Fibroblast of skin of scalp (primary cell): ENCODE data around the gene KLHDC4.

Experiments used
- DNase-seq: peaks from one replicate; pipeline ENCODE4 v3.0.0-alpha.2; 2013

Gene KLHDC4

GRCh38 chr16:87698241-87698640 is 67.5 kb downstream of the KLHDC4 start:
- DNase-seq: no peak

GRCh38 chr16:87697792-87698191 is 68.0 kb downstream of the KLHDC4 start:
- DNase-seq: no peak

- no peak for DNase-seq
Measured at GRCh38 chr16:87697256-87697655, 68.5 kb downstream of the KLHDC4 start.

GRCh38 chr16:87696726-87697125 is 69.1 kb downstream of the KLHDC4 start:
- no peak for DNase-seq

GRCh38 chr16:87695534-87695933 is 70.3 kb downstream of the KLHDC4 start:
- no peak for DNase-seq

GRCh38 chr16:87694441-87695125 is 71.2 kb downstream of the KLHDC4 start:
- no peak for DNase-seq

GRCh38 chr16:87693827-87694226 is 72.0 kb downstream of the KLHDC4 start:
- DNase-seq: no peak

- DNase-seq: no peak
Measured at GRCh38 chr16:87692756-87693155, 73.0 kb downstream of the KLHDC4 start.

GRCh38 chr16:87692176-87692575 is 73.6 kb downstream of the KLHDC4 start:
- DNase-seq: no peak

- no peak for DNase-seq
Measured at GRCh38 chr16:87691686-87692079, 74.1 kb downstream of the KLHDC4 start.

- DNase-seq: no peak
Measured at GRCh38 chr16:87690911-87691685, 74.7 kb downstream of the KLHDC4 start.

GRCh38 chr16:87689956-87690465 is 75.8 kb downstream of the KLHDC4 start:
- no peak for DNase-seq

- no peak for DNase-seq
Measured at GRCh38 chr16:87688876-87689815, 76.6 kb downstream of the KLHDC4 start.

GRCh38 chr16:87687998-87688529 is 77.7 kb downstream of the KLHDC4 start:
- DNase-seq: no peak

GRCh38 chr16:87687126-87687910 is 78.5 kb downstream of the KLHDC4 start:
- DNase-seq: no peak

- DNase-seq: no peak
Measured at GRCh38 chr16:87686697-87687096, 79.1 kb downstream of the KLHDC4 start.

GRCh38 chr16:87685766-87686165 is 80.0 kb downstream of the KLHDC4 start:
- no peak for DNase-seq

GRCh38 chr16:87685405-87685755 is 80.4 kb downstream of the KLHDC4 start:
- no peak for DNase-seq

- no peak for DNase-seq
Measured at GRCh38 chr16:87684711-87685404, 80.9 kb downstream of the KLHDC4 start.

GRCh38 chr16:87684106-87684677 is 81.6 kb downstream of the KLHDC4 start:
- DNase-seq: no peak
